CD4-positive, alpha-beta T cell treated with Interleukin-15 for 1 hour (primary cell): ENCODE data around the gene SLC6A4.

ENCODE experiments used
- DNase-seq: peaks from one replicate; pipeline ENCODE4 v3.0.0-alpha.2; 2020

The SLC6A4 gene

GRCh38 chr17:30235386-30236296, at the start of gene SLC6A4:
Gene SLC6A4 (minus strand): TSS chr17:30235697. CDS start chr17:30221958, 13,739 bp downstream.
- no peak for DNase-seq

GRCh38 chr17:30279156-30279555, 43.7 kb upstream of the SLC6A4 start:
- DNase-seq = no peak

GRCh38 chr17:30278032-30278431, 42.5 kb upstream of the SLC6A4 start:
- DNase-seq = no peak

GRCh38 chr17:30275911-30276310, 40.4 kb upstream of the SLC6A4 start:
- DNase-seq = no peak

- no peak for DNase-seq
These were observed 39.4 kb upstream of the SLC6A4 start for GRCh38 chr17:30274887-30275286.

GRCh38 chr17:30273373-30273772, 37.9 kb upstream of the SLC6A4 start:
- no peak for DNase-seq

GRCh38 chr17:30271102-30271501, 35.6 kb upstream of the SLC6A4 start:
- no peak for DNase-seq

GRCh38 chr17:30267625-30268024, 32.1 kb upstream of the SLC6A4 start:
- no peak for DNase-seq

GRCh38 chr17:30263552-30264333, 28.2 kb upstream of the SLC6A4 start:
- DNase-seq = no peak

GRCh38 chr17:30256756-30257506, 21.4 kb upstream of the SLC6A4 start:
- no peak for DNase-seq

- DNase-seq = no peak
These were observed 18.7 kb upstream of the SLC6A4 start for GRCh38 chr17:30254150-30254549.

GRCh38 chr17:30253312-30253711, 17.8 kb upstream of the SLC6A4 start:
- no peak for DNase-seq

GRCh38 chr17:30251931-30252330, 16.4 kb upstream of the SLC6A4 start:
- no peak for DNase-seq

GRCh38 chr17:30249460-30249859, 14.0 kb upstream of the SLC6A4 start:
- no peak for DNase-seq

GRCh38 chr17:30248786-30249185, 13.3 kb upstream of the SLC6A4 start:
- no peak for DNase-seq

GRCh38 chr17:30246460-30246859, 11.0 kb upstream of the SLC6A4 start:
- no peak for DNase-seq

- no peak for DNase-seq
These were observed 9.4 kb upstream of the SLC6A4 start for GRCh38 chr17:30244853-30245385.

- no peak for DNase-seq
These were observed 8.1 kb upstream of the SLC6A4 start for GRCh38 chr17:30243568-30243967.

GRCh38 chr17:30243002-30243401, 7.5 kb upstream of the SLC6A4 start:
- DNase-seq = no peak

GRCh38 chr17:30241051-30241450, 5.6 kb upstream of the SLC6A4 start:
- DNase-seq = no peak

- no peak for DNase-seq
These were observed 4.7 kb upstream of the SLC6A4 start for GRCh38 chr17:30240177-30240576.

GRCh38 chr17:30239089-30239462, 3.6 kb upstream of the SLC6A4 start:
- DNase-seq = no peak
